SK-N-SH (cell line): ENCODE results near the gene BCAS4. TPM values are rescaled to one million over a fixed set of nuclear protein-coding genes. Genes with fewer than 3 reads are reported as not detected.

ENCODE experiments used
- CTCF ChIA-PET: fragments of 300-600, 350-600 bp; formaldehyde crosslinking; extraction: SDS; loops from one replicate; lab custom pipeline; 2021; lab: Yijun Ruan, JAX
- POLR2A ChIA-PET: fragments of 350-600 bp; sonication (Branson Sonifier 250); formaldehyde crosslinking; extraction: SDS; loops from one replicate; lab custom pipeline; 2020; ENCODE audit warnings: antibody characterized with exemption, inconsistent platforms; lab: Yijun Ruan, JAX
- DNase-seq: peaks from one replicate; pipeline ENCODE4 v3.0.0; 2012
- H2AFZ ChIP-seq: fragments of 200-600 bp; sonication (generic); 2 replicates; pipeline ENCODE4 v1.8.1; 2016; ENCODE audit warnings: antibody characterized with exemption, mild to moderate bottlenecking, low read depth
- H3F3A ChIP-seq: fragments of 200-600 bp; sonication (generic); replicated peaks from 2 replicates; pipeline ENCODE3; 2016; ENCODE audit warnings: antibody characterized with exemption, mild to moderate bottlenecking; ENCODE audit not compliant: insufficient read depth
- H3K27ac ChIP-seq, 2 experiments: fragments of 200-500 bp in 1 of 2; fragments of 200-600 bp in 1 of 2; sonication (Bioruptor generic) in 1 of 2; sonication (generic), shearing (Covaris generic) in 1 of 2; 2 replicates each; pipeline versions ENCODE4 v1.5.1 to v1.6.1; 2014 to 2016; ENCODE audit warnings: low read depth in 2 of 2, inconsistent platforms in 1 of 2, low read length in 1 of 2, mild to moderate bottlenecking in 1 of 2, mixed read lengths in 1 of 2
- H3K27me3 ChIP-seq: fragments of 200-600 bp; sonication (generic), shearing (Covaris generic); 2 replicates; pipeline ENCODE4 v1.6.1; 2016; ENCODE audit warnings: mixed run types; ENCODE audit not compliant: insufficient read depth
- H3K36me3 ChIP-seq, 2 experiments: fragments of 200-500 bp in 1 of 2; fragments of 200-600 bp in 1 of 2; sonication (Bioruptor generic) in 1 of 2; sonication (generic) in 1 of 2; replicated peaks in 1 of 2; 2 replicates each; pipeline versions ENCODE3 to v1.5.1; 2014 to 2016; ENCODE audit warnings: low read length in 1 of 2, mild to moderate bottlenecking in 1 of 2; ENCODE audit not compliant: insufficient read depth in 2 of 2, control insufficient read depth in 1 of 2
- H3K4me1 ChIP-seq, 2 experiments: fragments of 200-500 bp in 1 of 2; fragments of 200-600 bp in 1 of 2; sonication (Bioruptor generic) in 1 of 2; sonication (generic), shearing (Covaris generic) in 1 of 2; 2 replicates each; pipeline versions ENCODE4 v1.5.1 to v1.6.1; 2014 to 2016; ENCODE audit warnings: low read depth in 1 of 2, low read length in 1 of 2, mixed run types in 1 of 2; ENCODE audit not compliant: insufficient read depth in 2 of 2, control insufficient read depth in 1 of 2
- H3K4me2 ChIP-seq: fragments of 200-600 bp; sonication (generic), shearing (Covaris generic); 2 replicates; pipeline ENCODE4 v1.6.1; 2017; ENCODE audit warnings: mixed run types
- H3K4me3 ChIP-seq, 2 experiments: fragments of 200-500 bp in 1 of 2; fragments of 200-600 bp in 1 of 2; sonication (Bioruptor generic) in 1 of 2; sonication (generic), shearing (Covaris generic) in 1 of 2; 2 replicates each; pipeline versions ENCODE4 v1.5.1 to v1.8.1; 2014 to 2016; ENCODE audit warnings: low read depth in 2 of 2, inconsistent platforms in 1 of 2, low read length in 1 of 2, mild to moderate bottlenecking in 1 of 2, mixed read lengths in 1 of 2, moderate library complexity in 1 of 2
- H3K79me2 ChIP-seq: fragments of 200-600 bp; sonication (generic); 2 replicates; pipeline ENCODE4 v1.8.1; 2017; ENCODE audit warnings: mild to moderate bottlenecking; ENCODE audit not compliant: insufficient read depth
- H3K9ac ChIP-seq: fragments of 200-600 bp; sonication (generic); 2 replicates; pipeline ENCODE4 v1.6.1; 2017; ENCODE audit warnings: mixed run types
- H3K9me2 ChIP-seq: fragments of 200-600 bp; sonication (generic); 2 replicates; pipeline ENCODE4 v1.6.1; 2017; ENCODE audit warnings: mixed run types
- H3K9me3 ChIP-seq: fragments of 200-600 bp; sonication (generic); 2 replicates; pipeline ENCODE4 v1.6.1; 2017; ENCODE audit warnings: mixed run types, mild to moderate bottlenecking, moderate library complexity
- H4K20me1 ChIP-seq: fragments of 200-600 bp; sonication (generic); 2 replicates; pipeline ENCODE4 v1.6.1; 2017; ENCODE audit warnings: mild to moderate bottlenecking, mixed run types; ENCODE audit not compliant: insufficient read depth
- CHD2 ChIP-seq: fragments of 150-350 bp; IDR thresholded peaks from 2 replicates; pipeline ENCODE4 v1.6.1; 2018; ENCODE audit warnings: low read length; ENCODE audit not compliant: partially characterized antibody
- EZH2phosphoT487 ChIP-seq: fragments of 200-600 bp; sonication (generic); IDR thresholded peaks from 2 replicates; pipeline ENCODE4 v1.6.1; 2017; ENCODE audit warnings: low read depth, mixed run types, mild to moderate bottlenecking, antibody characterized with exemption, moderate library complexity, borderline replicate concordance
- IRF3 ChIP-seq: fragments of 150-350 bp; IDR thresholded peaks from 2 replicates; pipeline ENCODE4 v1.6.1; 2016; ENCODE audit warnings: mild to moderate bottlenecking, low read depth, low read length
- JUND ChIP-seq: IDR thresholded peaks from 2 replicates; pipeline ENCODE4 v1.4.0; 2012
- MXI1 ChIP-seq: IDR thresholded peaks from 2 replicates; pipeline ENCODE4 v1.6.1; 2012; ENCODE audit warnings: mild to moderate bottlenecking, low read depth, low read length, improper control_type of control experiment
- NFIC ChIP-seq: IDR thresholded peaks from 2 replicates; pipeline ENCODE4 v1.4.0; 2012; ENCODE audit warnings: borderline replicate concordance
- POLR2AphosphoS5 ChIP-seq: IDR thresholded peaks from 2 replicates; pipeline ENCODE4 v1.6.1; 2012; ENCODE audit warnings: low read depth, low read length
- RAD21 ChIP-seq: IDR thresholded peaks from 2 replicates; pipeline ENCODE4 v1.6.1; 2012; ENCODE audit warnings: mild to moderate bottlenecking, low read length
- RXRA ChIP-seq: IDR thresholded peaks from 2 replicates; pipeline ENCODE4 v1.4.0; 2012; ENCODE audit warnings: low read depth, mild to moderate bottlenecking, borderline replicate concordance
- TCF12 ChIP-seq: IDR thresholded peaks from 2 replicates; pipeline ENCODE4 v1.4.0; 2012
- ZBTB33 ChIP-seq: IDR thresholded peaks from 2 replicates; pipeline ENCODE4 v1.4.0; 2012; ENCODE audit warnings: low read depth, borderline replicate concordance
- WGBS: methylation state at CpG from one replicate; pipeline ENCODE4 v1.1.6; 2017; ENCODE audit warnings: low lambda C conversion rate; 5-methylcytosine and 5-hydroxymethylcytosine counted together
- polyA plus RNA-seq, 3 experiments: library from polyadenylated mRNA; depleted of rRNA; stranded (reverse); fragments of >200 nt; gene quantifications; 2 replicates each; pipeline ENCODE4 v1.2.3, GENCODE V29; 2012

BCAS4 gene
- polyA plus RNA-seq, 1 of the 3 experiments (the other 2 are of a cell fraction) = 43.8 TPM

- Histone ChIP-seq H3K9me2 (no peaks in the 10 kb centered on the region), H3F3A (peaks cover 53% of the 10 kb centered on the region), H3K4me3 (no peak overlapping the region), H3K9ac (no peak overlapping the region), H3K27me3 (no peaks in the 10 kb centered on the region), H3K27ac (peak overlapping the region; percentile 16 to 71; a peak in 3 of 4 replicates), H3K9me3 (no peaks in the 10 kb centered on the region), H3K4me1 (peaks cover 49 to 63% of the 10 kb centered on the region in 2 experiments), H2AFZ (no peak overlapping the region), H3K4me2 (no peak overlapping the region), H3K36me3 (peaks cover 28 to 46% of the 10 kb centered on the region in 2 experiments), H4K20me1 (peaks cover 100% of the 10 kb centered on the region), H3K79me2 (peaks cover 100% of the 10 kb centered on the region)
- DNase-seq = no peak
- WGBS = 50% methylated on average over 3 of the region's 3 CpGs
- ChIA-PET CTCF (interaction anchor here (0.8 to 5.1 kb wide), 2 partner anchors 11 to 123 kb away, joined by 3 to 58 read pairs; partner anchors contain the start of genes ADNP and BCAS4), POLR2A (interaction anchor here (0.7 kb wide), 1 partner anchor 91 kb away, joined by 3 read pairs; no protein-coding TSS in a partner anchor)
- TF ChIP-seq MXI1 (no peak), IRF3 (no peak), TCF12 (peak; percentile 23; the same call in 1 of the 2 replicates)
Measured at GRCh38 chr20:50918403-50918802, 123.5 kb downstream of the BCAS4 start.

- Histone ChIP-seq H3K36me3 (peaks cover 39 to 46% of the 10 kb centered on the region in 2 experiments), H3K9ac (no peak overlapping the region), H3K9me3 (no peaks in the 10 kb centered on the region), H3K4me1 (peaks cover 40 to 51% of the 10 kb centered on the region in 2 experiments), H3F3A (peaks cover 41% of the 10 kb centered on the region), H3K27me3 (no peaks in the 10 kb centered on the region), H4K20me1 (peaks cover 100% of the 10 kb centered on the region), H3K9me2 (no peaks in the 10 kb centered on the region), H3K27ac (peak overlapping the region in 1 of 2 experiments; percentile 46; a peak in 1 of 4 replicates), H3K4me2 (no peak overlapping the region), H3K4me3 (no peak overlapping the region), H3K79me2 (peaks cover 100% of the 10 kb centered on the region), H2AFZ (no peak overlapping the region)
- no peak for TF ChIP-seq RAD21
- TF ChIP-seq ZBTB33 = no peak
- TF ChIP-seq NFIC = no peak
- no peak for TF ChIP-seq RXRA
- TF ChIP-seq EZH2phosphoT487 = no peak
- no peak for TF ChIP-seq JUND
- TF ChIP-seq CHD2 = no peak
- TF ChIP-seq POLR2AphosphoS5 = no peak
- ChIA-PET POLR2A (no interaction called here), CTCF (interaction anchor here (0.9 to 16.1 kb wide), 4 partner anchors 9 to 128 kb away, joined by 3 to 340 read pairs (median 31); partner anchors contain the start of genes ADNP and BCAS4)
- DNase-seq = no peak
- 76% methylated on average over 6 of the region's 6 CpGs for WGBS
Measured at GRCh38 chr20:50919567-50919966, 124.7 kb downstream of the BCAS4 start.
